Muscle of leg (tissue), 11 donors: Measurements from ENCODE around the gene USPL1. TPM values are rescaled to one million over a fixed set of nuclear protein-coding genes. Genes with fewer than 3 reads are reported as not detected.
"Not testable (repeated sequence)": the region's sequence is repeated elsewhere in the genome, so short reads cannot be mapped to it uniquely, and the experiment has no call there.

ENCODE experiments used
- DNase-seq: peaks from one replicate; pipeline ENCODE4 v3.0.0; 2013
- H3K27ac ChIP-seq: one replicate; pipeline ENCODE4 v1.5.1; 2013; ENCODE audit warnings: mild to moderate bottlenecking, low read length, control low read depth
- H3K27me3 ChIP-seq: one replicate; pipeline ENCODE4 v1.6.1; 2013; ENCODE audit warnings: low read length; ENCODE audit not compliant: control insufficient read depth, insufficient read depth
- H3K36me3 ChIP-seq: one replicate; pipeline ENCODE4 v1.6.1; 2013; ENCODE audit warnings: low read length; ENCODE audit not compliant: control insufficient read depth, insufficient read depth
- H3K4me1 ChIP-seq: one replicate; pipeline ENCODE4 v1.6.1; 2013; ENCODE audit warnings: low read length; ENCODE audit not compliant: control insufficient read depth, insufficient read depth
- H3K4me3 ChIP-seq: one replicate; pipeline ENCODE4 v1.5.1; 2013; ENCODE audit warnings: low read length, control low read depth
- H3K9me3 ChIP-seq: replicated peaks from 2 replicates; pipeline ENCODE4 v1.6.1; 2013; ENCODE audit warnings: low read depth, low read length; ENCODE audit not compliant: control insufficient read depth
- WGBS: methylation state at CpG from one replicate; pipeline ENCODE4 v1.1.5; 2013; ENCODE audit warnings: missing lambda C conversion rate; ENCODE audit not compliant: insufficient coverage; 5-methylcytosine and 5-hydroxymethylcytosine counted together
- polyA plus RNA-seq, 8 donors: library from polyadenylated mRNA; unstranded; fragments of 120-200 nt; gene quantifications; one replicate each; pipeline versions ENCODE4 v1.2.1 to v1.2.3, GENCODE V29; 2013; ENCODE audit warnings: inconsistent platforms in 1 of 8, low replicate concordance in 1 of 8; ENCODE audit not compliant: insufficient read length in 8 of 8, insufficient read depth in 1 of 8
- total RNA-seq: library from RNA; stranded (reverse); fragments of 120-200 nt; gene quantifications from one replicate; pipeline ENCODE4 v1.2.4, GENCODE V29; 2013

The USPL1 gene
- total and polyA plus RNA-seq, 9 donors, result 12.1 to 18.0 (median 15.5) TPM

- not testable (repeated sequence) for H3K27me3 ChIP-seq, H3K9me3 ChIP-seq
- WGBS, result 82% methylated on average over 4 of the region's 5 CpGs
Measured at GRCh38 chr13:30651648-30652047, 33.9 kb downstream of the USPL1 start.

GRCh38 chr13:30652746-30653386 is 35.1 kb downstream of the USPL1 start:
- H3K4me3 ChIP-seq, result no peak overlapping the region
- DNase-seq, result no peak
- H3K9me3 ChIP-seq, result no peaks in the 10 kb centered on the region
- peaks cover 33% of the 10 kb centered on the region for H3K36me3 ChIP-seq
- WGBS, result no CpG with 5 or more reads among the region's 1 CpG
- no peaks in the 10 kb centered on the region for H3K4me1 ChIP-seq
- H3K27ac ChIP-seq, result no peak overlapping the region
- H3K27me3 ChIP-seq, result no peaks in the 10 kb centered on the region

More at GRCh38 chr13:30651648-30652047, 33.9 kb downstream of the USPL1 start:
- not testable (repeated sequence) for H3K4me3 ChIP-seq, H3K27ac ChIP-seq, DNase-seq, H3K4me1 ChIP-seq
- H3K36me3 ChIP-seq, result peaks cover 38% of the 10 kb centered on the region

- Histone ChIP-seq H3K9me3 (no peaks in the 10 kb centered on the region), H3K36me3 (peaks cover 33% of the 10 kb centered on the region), H3K4me3 (no peak overlapping the region), H3K27ac (no peak overlapping the region), H3K4me1 (no peaks in the 10 kb centered on the region), H3K27me3 (no peaks in the 10 kb centered on the region)
- DNase-seq, result no peak
- WGBS, result no CpG with 5 or more reads among the region's 1 CpG
Measured at GRCh38 chr13:30654430-30654829, 36.7 kb downstream of the USPL1 start.

- H3K27me3 ChIP-seq, result no peaks in the 10 kb centered on the region
- no peak overlapping the region for H3K27ac ChIP-seq
- WGBS, result no CpG with 5 or more reads among the region's 3 CpGs
- no peak overlapping the region for H3K4me3 ChIP-seq
- peaks cover 36% of the 10 kb centered on the region for H3K36me3 ChIP-seq
- no peak for DNase-seq
- H3K4me1 ChIP-seq, result peaks cover 6% of the 10 kb centered on the region
- H3K9me3 ChIP-seq, result no peaks in the 10 kb centered on the region
Measured at GRCh38 chr13:30656178-30656577, 38.5 kb downstream of the USPL1 start.

GRCh38 chr13:30659980-30660379 is 42.3 kb downstream of the USPL1 start:
- 50% methylated on average over 4 of the region's 7 CpGs for WGBS

GRCh38 chr13:30660796-30661195 is 43.1 kb downstream of the USPL1 start:
- no peaks in the 10 kb centered on the region for H3K27me3 ChIP-seq
- no CpG with 5 or more reads among the region's 2 CpGs for WGBS
- no peak overlapping the region for H3K27ac ChIP-seq
- H3K36me3 ChIP-seq, result peaks cover 22% of the 10 kb centered on the region
- no peaks in the 10 kb centered on the region for H3K9me3 ChIP-seq
- no peak for DNase-seq
- H3K4me3 ChIP-seq, result no peak overlapping the region
- peaks cover 6% of the 10 kb centered on the region for H3K4me1 ChIP-seq

More at GRCh38 chr13:30659980-30660379, 42.3 kb downstream of the USPL1 start:
- DNase-seq, result peak; percentile 16
- H3K27me3 ChIP-seq, result no peaks in the 10 kb centered on the region
- H3K27ac ChIP-seq, result no peak overlapping the region
- H3K36me3 ChIP-seq, result peaks cover 25% of the 10 kb centered on the region
- H3K4me1 ChIP-seq, result peaks cover 6% of the 10 kb centered on the region
- H3K4me3 ChIP-seq, result no peak overlapping the region
- no peaks in the 10 kb centered on the region for H3K9me3 ChIP-seq

GRCh38 chr13:30664689-30665275 is 47.1 kb downstream of the USPL1 start:
- no peaks in the 10 kb centered on the region for H3K9me3 ChIP-seq
- peaks cover 5% of the 10 kb centered on the region for H3K36me3 ChIP-seq
- no peak for DNase-seq
- H3K4me3 ChIP-seq, result no peak overlapping the region
- no peak overlapping the region for H3K27ac ChIP-seq
- peaks cover 5% of the 10 kb centered on the region for H3K4me1 ChIP-seq
- no peaks in the 10 kb centered on the region for H3K27me3 ChIP-seq
- 67% methylated on average over 1 of the region's 4 CpGs for WGBS

GRCh38 chr13:30665638-30666037 is 47.9 kb downstream of the USPL1 start:
- Histone ChIP-seq H3K27ac (no peak overlapping the region), H3K4me3 (no peak overlapping the region), H3K36me3 (no peaks in the 10 kb centered on the region), H3K4me1 (no peaks in the 10 kb centered on the region), H3K9me3 (no peaks in the 10 kb centered on the region), H3K27me3 (no peaks in the 10 kb centered on the region)
- DNase-seq, result no peak
- 33% methylated on average over 1 of the region's 1 CpG for WGBS

- WGBS, result 28% methylated on average over 6 of the region's 8 CpGs
- Histone ChIP-seq H3K27ac (no peak overlapping the region), H3K4me1 (no peaks in the 10 kb centered on the region), H3K36me3 (no peaks in the 10 kb centered on the region), H3K4me3 (no peak overlapping the region), H3K27me3 (no peaks in the 10 kb centered on the region), H3K9me3 (no peaks in the 10 kb centered on the region)
- no peak for DNase-seq
Measured at GRCh38 chr13:30666113-30666512, 48.4 kb downstream of the USPL1 start.

- DNase-seq, result no peak
- WGBS, result no CpG with 5 or more reads among the region's 4 CpGs
- Histone ChIP-seq H3K4me3 (no peak overlapping the region), H3K36me3 (no peaks in the 10 kb centered on the region), H3K9me3 (no peaks in the 10 kb centered on the region), H3K27me3 (no peaks in the 10 kb centered on the region), H3K4me1 (no peaks in the 10 kb centered on the region), H3K27ac (no peak overlapping the region)
Measured at GRCh38 chr13:30667014-30667413, 49.3 kb downstream of the USPL1 start.
